HEK293T (cell line): ENCODE results near the gene NF1.

Experiments
- ARNT ChIP-seq: fragments of 450-650 bp; IDR thresholded peaks from 2 replicates; pipeline ENCODE4 v1.6.1; 2017; ENCODE audit warnings: mild to moderate bottlenecking
- BHLHE40 ChIP-seq: fragments of 450-650 bp; IDR thresholded peaks from 2 replicates; pipeline ENCODE4 v1.6.1; 2016; ENCODE audit warnings: mild to moderate bottlenecking, moderate library complexity, borderline replicate concordance
- FOXK2 ChIP-seq: fragments of 450-650 bp; IDR thresholded peaks from 2 replicates; pipeline ENCODE4 v1.6.1; 2016; ENCODE audit warnings: mild to moderate bottlenecking
- FOXM1 ChIP-seq: fragments of 450-650 bp; IDR thresholded peaks from 2 replicates; pipeline ENCODE4 v1.6.1; 2017; ENCODE audit warnings: mild to moderate bottlenecking, borderline replicate concordance
- HDGF ChIP-seq: fragments of 450-650 bp; IDR thresholded peaks from 2 replicates; pipeline ENCODE4 v1.6.1; 2017; ENCODE audit warnings: antibody characterized with exemption, borderline replicate concordance
- L3MBTL2 ChIP-seq: fragments of 450-650 bp; conservative IDR thresholded peaks from 2 replicates; pipeline ENCODE4 v1.6.1; 2016; ENCODE audit warnings: mild to moderate bottlenecking
- LEF1 ChIP-seq: fragments of 450-650 bp; IDR thresholded peaks from 2 replicates; pipeline ENCODE4 v1.6.1; 2017; ENCODE audit warnings: mild to moderate bottlenecking, borderline replicate concordance
- NFRKB ChIP-seq: fragments of 450-650 bp; IDR thresholded peaks from 2 replicates; pipeline ENCODE4 v1.6.1; 2016; ENCODE audit warnings: mild to moderate bottlenecking, moderate library complexity
- SP1 ChIP-seq: fragments of 450-650 bp; IDR thresholded peaks from 2 replicates; pipeline ENCODE4 v1.6.1; 2017
- ZNF384 ChIP-seq: fragments of 450-650 bp; IDR thresholded peaks from 2 replicates; pipeline ENCODE4 v1.6.1; 2016

- TF ChIP-seq L3MBTL2 (no peak), ARNT (no peak), SP1 (no peak), FOXM1 (no peak), BHLHE40 (no peak), NFRKB (no peak), FOXK2 (no peak), LEF1 (no peak), HDGF (no peak), ZNF384 (no peak)
Measured at GRCh38 chr17:31085563-31085962, 9.2 kb upstream of the NF1 start.
